Upper lobe of right lung (tissue), 1 donor: ENCODE measurements around the gene KCNIP1. TPM values are rescaled to one million over a fixed set of nuclear protein-coding genes. Genes with fewer than 3 reads are reported as not detected.

Source experiments
- ATAC-seq: fragments of 200-7000 bp; cut with Tn5 transposase; one replicate; pipeline ENCODE4 v1.9.1; 2020; ENCODE audit warnings: mild to moderate bottlenecking, moderate library complexity
- DNase-seq: peaks from one replicate; pipeline ENCODE4 v3.0.0-alpha.2; 2020
- H3K27ac ChIP-seq: fragments of 200-600 bp; one replicate; pipeline ENCODE4 v1.8.0; 2022
- H3K27me3 ChIP-seq: fragments of 200-600 bp; one replicate; pipeline ENCODE4 v1.8.0; 2022; ENCODE audit warnings: mild to moderate bottlenecking
- H3K36me3 ChIP-seq: fragments of 200-600 bp; one replicate; pipeline ENCODE4 v1.8.0; 2022
- H3K4me1 ChIP-seq: fragments of 200-600 bp; one replicate; pipeline ENCODE4 v1.8.0; 2022
- H3K4me3 ChIP-seq: fragments of 200-600 bp; one replicate; pipeline ENCODE4 v1.8.0; 2022; ENCODE audit warnings: mild to moderate bottlenecking
- H3K9me3 ChIP-seq: fragments of 200-600 bp; one replicate; pipeline ENCODE4 v1.8.0; 2022
- intact Hi-C: fragments of 100-400 bp; cut with DNase I; formaldehyde crosslinking; loops from one replicate; pipeline ENCODE4 v1.11.0; 2022
- total RNA-seq: library from RNA; stranded (reverse); fragmentation: NEBNext Ultra II Directional; extraction: Animal tissue kit (Norgen Biotek cat#: 25700); gene quantifications from one replicate; pipeline ENCODE4 v1.2.1, GENCODE V29; 2021
- TF ChIP-seq, protein P1 (sequence below): fragments of 200-600 bp; IDR thresholded peaks from one replicate; pipeline ENCODE4 v1.8.0; 2022; ENCODE audit warnings: antibody characterized with exemption
- donor health status: DM: no; HTN: yes; CAD: no; lungs with severe emphysema.

KCNIP1 gene
- total RNA-seq, 1 donor from 2014 or later, result 2.7 TPM

DNA sequence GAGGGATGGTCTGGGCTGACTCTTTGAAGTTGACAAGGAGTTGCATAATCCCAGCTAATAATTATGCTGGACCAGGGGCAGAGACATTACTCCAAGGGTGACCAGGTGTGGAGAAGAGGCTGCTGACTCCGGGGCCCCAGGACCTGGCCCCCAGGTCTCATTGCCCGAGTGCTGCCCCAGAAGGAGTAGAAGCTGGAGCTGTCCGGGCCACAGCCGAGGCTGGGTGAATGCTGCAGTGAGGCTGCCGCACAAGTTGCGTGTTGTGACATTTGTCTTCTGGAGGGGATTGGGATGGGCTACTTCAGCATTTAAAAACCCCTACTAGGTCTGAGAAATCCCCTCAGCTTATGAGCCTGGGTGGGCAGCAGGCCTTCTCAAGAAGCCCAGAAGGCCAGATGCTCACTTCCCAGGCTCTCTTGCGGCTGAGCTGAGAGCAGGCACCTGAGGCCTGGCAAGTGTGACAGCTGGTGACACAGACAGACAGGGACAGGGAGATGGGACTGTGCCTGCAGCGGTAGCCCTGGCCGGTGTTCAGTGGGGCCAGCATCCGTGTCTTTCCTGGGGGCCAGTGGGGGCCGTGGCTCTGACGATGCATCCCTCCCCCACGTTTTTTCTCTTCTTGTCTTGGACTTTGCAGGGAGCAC is 122.8 kb downstream of the KCNIP1 start:
- peaks cover 6% of the 10 kb centered on the region for H3K4me1 ChIP-seq
- H3K36me3 ChIP-seq, result no peaks in the 10 kb centered on the region
- TF ChIP-seq, protein P1, sequence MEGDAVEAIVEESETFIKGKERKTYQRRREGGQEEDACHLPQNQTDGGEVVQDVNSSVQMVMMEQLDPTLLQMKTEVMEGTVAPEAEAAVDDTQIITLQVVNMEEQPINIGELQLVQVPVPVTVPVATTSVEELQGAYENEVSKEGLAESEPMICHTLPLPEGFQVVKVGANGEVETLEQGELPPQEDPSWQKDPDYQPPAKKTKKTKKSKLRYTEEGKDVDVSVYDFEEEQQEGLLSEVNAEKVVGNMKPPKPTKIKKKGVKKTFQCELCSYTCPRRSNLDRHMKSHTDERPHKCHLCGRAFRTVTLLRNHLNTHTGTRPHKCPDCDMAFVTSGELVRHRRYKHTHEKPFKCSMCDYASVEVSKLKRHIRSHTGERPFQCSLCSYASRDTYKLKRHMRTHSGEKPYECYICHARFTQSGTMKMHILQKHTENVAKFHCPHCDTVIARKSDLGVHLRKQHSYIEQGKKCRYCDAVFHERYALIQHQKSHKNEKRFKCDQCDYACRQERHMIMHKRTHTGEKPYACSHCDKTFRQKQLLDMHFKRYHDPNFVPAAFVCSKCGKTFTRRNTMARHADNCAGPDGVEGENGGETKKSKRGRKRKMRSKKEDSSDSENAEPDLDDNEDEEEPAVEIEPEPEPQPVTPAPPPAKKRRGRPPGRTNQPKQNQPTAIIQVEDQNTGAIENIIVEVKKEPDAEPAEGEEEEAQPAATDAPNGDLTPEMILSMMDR, result no peak
- H3K9me3 ChIP-seq, result no peaks in the 10 kb centered on the region
- no peaks in the 10 kb centered on the region for H3K27me3 ChIP-seq
- no peak for ATAC-seq
- no peak for DNase-seq
- H3K4me3 ChIP-seq, result no peak overlapping the region
- intact Hi-C loops, result no loop called here
- no peak overlapping the region for H3K27ac ChIP-seq

DNA sequence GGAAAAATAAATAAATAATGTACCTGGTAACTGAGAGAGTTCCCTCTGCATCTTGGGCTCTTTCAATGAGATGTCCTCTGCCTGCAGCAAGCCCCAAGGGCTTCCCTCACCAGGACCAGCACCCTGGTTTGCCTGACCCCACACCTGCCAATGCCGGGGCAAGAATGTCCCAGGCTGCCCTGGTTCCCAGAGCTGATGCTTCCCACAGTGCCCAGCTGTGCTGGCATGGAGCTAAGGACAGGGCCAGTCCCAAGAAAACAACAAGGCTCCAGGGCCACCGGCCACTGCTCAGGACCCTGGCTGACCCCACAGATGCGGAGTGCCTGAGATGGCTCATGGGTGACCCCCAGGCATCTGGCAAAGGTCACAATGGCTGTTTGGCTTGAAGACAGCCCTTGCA is 123.5 kb downstream of the KCNIP1 start:
- H3K4me1 ChIP-seq, result peaks cover 10% of the 10 kb centered on the region
- H3K4me3 ChIP-seq, result no peak overlapping the region
- H3K27me3 ChIP-seq, result no peaks in the 10 kb centered on the region
- no peak for ATAC-seq
- no peaks in the 10 kb centered on the region for H3K36me3 ChIP-seq
- TF ChIP-seq, protein P1, result no peak
- H3K9me3 ChIP-seq, result no peaks in the 10 kb centered on the region
- DNase-seq, result no peak
- H3K27ac ChIP-seq, result no peak overlapping the region
- intact Hi-C loops, result no loop called here

DNA sequence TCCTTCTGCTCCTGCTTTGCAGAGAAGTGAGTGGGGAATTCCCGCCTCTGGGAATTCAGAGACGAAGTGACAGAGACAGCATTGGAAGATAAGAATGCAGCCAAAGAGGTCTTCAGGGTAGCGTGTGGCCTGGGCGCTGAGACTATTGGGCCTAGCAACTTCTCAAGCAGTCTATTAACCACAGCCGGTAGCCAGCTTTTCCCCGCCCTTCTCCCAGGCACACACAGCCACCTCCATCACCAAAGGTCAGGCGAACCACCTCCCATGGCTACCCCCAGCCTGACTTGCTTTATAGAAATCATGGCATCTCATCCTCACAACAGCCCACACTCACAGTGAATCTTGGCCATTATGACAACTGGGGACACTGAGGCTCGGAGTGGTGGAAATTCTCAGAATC is 124.2 kb downstream of the KCNIP1 start:
- H3K36me3 ChIP-seq, result no peaks in the 10 kb centered on the region
- no peaks in the 10 kb centered on the region for H3K27me3 ChIP-seq
- H3K4me3 ChIP-seq, result no peak overlapping the region
- peaks cover 15% of the 10 kb centered on the region for H3K4me1 ChIP-seq
- DNase-seq, result no peak
- no peak overlapping the region for H3K27ac ChIP-seq
- ATAC-seq, result no peak
- TF ChIP-seq, protein P1, result no peak
- H3K9me3 ChIP-seq, result no peaks in the 10 kb centered on the region
- intact Hi-C loops, result no loop called here

DNA sequence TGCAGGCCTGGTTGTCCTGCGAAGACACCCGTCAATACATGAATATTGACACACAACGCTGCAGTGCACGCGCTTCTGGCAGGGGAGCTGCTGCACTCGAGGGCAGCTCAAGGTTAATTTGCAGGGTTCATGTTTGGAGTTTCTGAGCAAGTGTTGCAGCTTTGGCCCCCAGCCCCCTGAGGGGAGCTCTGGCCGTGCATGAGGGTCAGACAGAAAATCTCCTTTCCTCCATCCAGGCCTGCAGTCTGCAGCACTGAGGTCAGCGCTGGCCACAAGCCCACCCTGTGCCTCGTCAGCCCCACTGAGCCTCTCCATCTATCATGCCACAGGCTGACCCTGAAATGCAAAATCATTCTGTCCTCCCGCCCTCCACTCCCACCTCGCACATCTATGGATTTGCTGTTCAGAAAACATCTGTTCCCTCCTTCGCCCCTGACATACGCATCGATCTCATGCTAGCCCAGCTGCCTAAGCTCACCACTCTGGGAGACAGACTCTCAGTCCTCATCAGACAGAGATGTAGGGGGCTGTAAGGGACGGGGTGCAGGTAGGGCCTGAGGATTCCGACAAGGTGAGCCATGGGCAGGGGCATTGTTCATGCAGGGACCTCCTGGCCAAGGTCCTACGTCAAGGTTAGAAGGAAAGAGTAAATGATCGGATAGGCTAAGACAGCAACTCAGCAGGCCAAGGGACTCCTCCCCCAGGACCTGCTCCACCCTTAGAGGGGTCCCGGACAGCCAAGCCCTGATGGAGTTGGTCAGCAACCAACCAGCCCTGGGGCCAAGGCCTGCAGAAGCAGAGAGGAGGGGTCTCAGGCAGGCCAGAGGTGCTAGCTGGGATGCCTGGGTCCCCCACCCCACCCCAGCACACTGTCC is 125.1 kb downstream of the KCNIP1 start:
- Histone ChIP-seq H3K4me3 (no peak overlapping the region), H3K4me1 (peaks cover 20% of the 10 kb centered on the region), H3K27me3 (no peaks in the 10 kb centered on the region), H3K27ac (no peak overlapping the region), H3K36me3 (no peaks in the 10 kb centered on the region), H3K9me3 (no peaks in the 10 kb centered on the region)
- intact Hi-C loops, result no loop called here
- DNase-seq (no peak), ATAC-seq (no peak)
- TF ChIP-seq, protein P1, result no peak

DNA sequence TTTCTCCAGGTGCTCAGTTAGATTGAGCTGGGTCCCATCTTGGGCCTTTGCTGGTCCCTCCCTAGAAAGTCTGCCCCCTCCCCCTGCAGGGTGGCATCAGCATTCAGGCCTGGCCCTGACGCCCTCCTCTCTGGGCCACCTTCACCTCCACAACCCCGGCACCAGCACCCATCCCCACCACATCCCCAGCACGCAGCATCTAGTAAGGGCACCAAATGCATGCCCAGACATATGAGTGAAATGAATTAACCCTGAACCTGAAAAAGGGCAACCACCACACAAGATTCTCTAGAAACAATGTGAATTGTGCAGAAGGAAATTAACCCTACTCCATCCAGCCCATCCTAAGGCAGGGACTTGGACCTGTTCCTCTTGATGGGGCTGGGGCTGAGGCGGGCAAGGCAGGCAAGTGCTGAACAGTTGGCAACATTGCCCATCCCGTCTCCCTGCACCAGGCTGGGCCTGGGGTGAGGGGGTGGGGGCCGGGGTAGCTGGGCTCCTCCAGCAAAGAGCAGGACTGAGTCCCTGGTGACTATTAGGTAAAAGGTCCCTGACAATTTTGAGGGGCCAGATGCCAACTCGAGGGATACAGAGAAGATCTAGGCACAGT is 125.9 kb downstream of the KCNIP1 start:
- TF ChIP-seq, protein P1, result no peak
- Histone ChIP-seq H3K36me3 (no peaks in the 10 kb centered on the region), H3K27ac (no peak overlapping the region), H3K9me3 (no peaks in the 10 kb centered on the region), H3K4me3 (no peak overlapping the region), H3K27me3 (no peaks in the 10 kb centered on the region), H3K4me1 (peaks cover 26% of the 10 kb centered on the region)
- DNase-seq, result no peak
- intact Hi-C loops, result loop anchor here (5.0 kb wide), 1 partner anchor 192 kb away; no protein-coding TSS in a partner anchor
- ATAC-seq, result no peak
